HEK293 (cell line): ENCODE results near the gene AGR2.

Experiments
- CTCF ChIA-PET: fragments of 350-600 bp; formaldehyde crosslinking; extraction: SDS; loops from one replicate; lab custom pipeline; 2021; ENCODE audit warnings: antibody characterized with exemption; lab: Yijun Ruan, JAX
- POLR2A ChIA-PET: fragments of 300-600 bp; formaldehyde crosslinking; extraction: SDS; loops from one replicate; lab custom pipeline; 2020; ENCODE audit warnings: antibody characterized with exemption, inconsistent platforms; lab: Yijun Ruan, JAX
- H3K27ac ChIP-seq: fragments of 200-500 bp; sonication (Bioruptor generic); 2 replicates; pipeline ENCODE4 v1.5.1; 2014; ENCODE audit warnings: low read depth, low read length, control low read depth, inconsistent platforms; ENCODE audit errors: extremely low read depth
- H3K36me3 ChIP-seq, 2 experiments: fragments of 200-500 bp in 1 of 2; sonication (Bioruptor generic) in 1 of 2; 1 replicate in 1 of 2; 2 replicates in 1 of 2; pipeline ENCODE4 v1.5.1; 2014 to 2017; ENCODE audit warnings: inconsistent platforms in 2 of 2, low read length in 2 of 2; ENCODE audit not compliant: control insufficient read depth in 2 of 2, insufficient read depth in 1 of 2
- H3K4me1 ChIP-seq: fragments of 200-500 bp; sonication (Bioruptor generic); 2 replicates; pipeline ENCODE4 v1.5.1; 2014; ENCODE audit warnings: mild to moderate bottlenecking, low read length, inconsistent platforms; ENCODE audit not compliant: control insufficient read depth, insufficient read depth
- H3K4me3 ChIP-seq: 2 replicates; pipeline ENCODE4 v1.5.1; 2011; ENCODE audit warnings: low read depth, mild to moderate bottlenecking, control low read depth, low read length, moderate library complexity
- H3K9me3 ChIP-seq: fragments of 200-500 bp; sonication (Bioruptor generic); 2 replicates; pipeline ENCODE4 v1.5.1; 2014; ENCODE audit warnings: low read depth, low read length, inconsistent platforms; ENCODE audit not compliant: control insufficient read depth, insufficient read depth
- GLI4 ChIP-seq: fragments of 450-650 bp; formaldehyde crosslinking; IDR thresholded peaks from 2 replicates; pipeline ENCODE4 v1.5.1; 2016; ENCODE audit warnings: missing biosample characterization, missing genetic modification characterization
- GLIS1 ChIP-seq: fragments of 450-650 bp; formaldehyde crosslinking; IDR thresholded peaks from 2 replicates; pipeline ENCODE4 v1.5.1; 2016; ENCODE audit warnings: missing biosample characterization, missing genetic modification characterization
- HOXA7 ChIP-seq: sonication (generic); formaldehyde crosslinking; IDR thresholded peaks from 2 replicates; pipeline ENCODE4 v1.8.1; 2022; ENCODE audit warnings: missing genetic modification reagents, borderline replicate concordance
- HOXD13 ChIP-seq: sonication (generic); formaldehyde crosslinking; IDR thresholded peaks from 2 replicates; pipeline ENCODE4 v1.8.0; 2022; ENCODE audit warnings: missing genetic modification reagents, borderline replicate concordance
- INSM2 ChIP-seq: fragments of 450-650 bp; formaldehyde crosslinking; IDR thresholded peaks from 2 replicates; pipeline ENCODE4 v1.5.1; 2016; ENCODE audit warnings: missing biosample characterization, missing genetic modification characterization
- PRDM10 ChIP-seq: fragments of 450-650 bp; formaldehyde crosslinking; IDR thresholded peaks from 2 replicates; pipeline ENCODE4 v1.5.1; 2016; ENCODE audit warnings: missing biosample characterization, missing genetic modification characterization
- REST ChIP-seq: fragments of 450-650 bp; formaldehyde crosslinking; IDR thresholded peaks from 2 replicates; pipeline ENCODE4 v1.5.1; 2016; ENCODE audit warnings: missing biosample characterization, missing genetic modification characterization
- TRIM28 ChIP-seq: IDR thresholded peaks from 2 replicates; pipeline ENCODE4 v1.6.1; 2011; ENCODE audit warnings: low read length, control low read depth, borderline replicate concordance
- ZBTB11 ChIP-seq: fragments of 450-650 bp; formaldehyde crosslinking; conservative IDR thresholded peaks from 2 replicates; pipeline ENCODE4 v1.5.1; 2016; ENCODE audit warnings: low read depth, missing biosample characterization, missing genetic modification characterization
- ZNF169 ChIP-seq: fragments of 450-650 bp; formaldehyde crosslinking; IDR thresholded peaks from 2 replicates; pipeline ENCODE4 v1.5.1; 2016; ENCODE audit warnings: missing biosample characterization, missing genetic modification characterization
- ZNF174 ChIP-seq: fragments of 450-650 bp; formaldehyde crosslinking; IDR thresholded peaks from 2 replicates; pipeline ENCODE4 v1.5.0; 2017; ENCODE audit warnings: missing biosample characterization, mild to moderate bottlenecking, missing genetic modification characterization
- ZNF23 ChIP-seq: fragments of 450-650 bp; formaldehyde crosslinking; IDR thresholded peaks from 2 replicates; pipeline ENCODE4 v1.5.1; 2016; ENCODE audit warnings: missing biosample characterization, missing genetic modification characterization, borderline replicate concordance
- ZNF266 ChIP-seq: fragments of 450-650 bp; formaldehyde crosslinking; IDR thresholded peaks from 2 replicates; pipeline ENCODE4 v1.5.1; 2016; ENCODE audit warnings: missing biosample characterization, missing genetic modification characterization, low read depth
- ZNF311 ChIP-seq: fragments of 450-650 bp; formaldehyde crosslinking; IDR thresholded peaks from 2 replicates; pipeline ENCODE4 v1.5.1; 2017; ENCODE audit warnings: missing biosample characterization, missing genetic modification characterization, borderline replicate concordance
- ZNF366 ChIP-seq: fragments of 450-650 bp; formaldehyde crosslinking; conservative IDR thresholded peaks from 2 replicates; pipeline ENCODE4 v1.5.1; 2016; ENCODE audit warnings: missing biosample characterization, missing genetic modification characterization
- ZNF391 ChIP-seq: fragments of 450-650 bp; formaldehyde crosslinking; IDR thresholded peaks from 2 replicates; pipeline ENCODE4 v1.5.1; 2016; ENCODE audit warnings: low read depth, missing biosample characterization, missing genetic modification characterization, borderline replicate concordance
- ZNF501 ChIP-seq: fragments of 450-650 bp; formaldehyde crosslinking; IDR thresholded peaks from 2 replicates; pipeline ENCODE4 v1.5.1; 2016; ENCODE audit warnings: missing biosample characterization, missing genetic modification characterization
- ZNF623 ChIP-seq: fragments of 450-650 bp; formaldehyde crosslinking; IDR thresholded peaks from 2 replicates; pipeline ENCODE4 v1.5.1; 2016; ENCODE audit warnings: missing biosample characterization, missing genetic modification characterization
- ZNF791 ChIP-seq: fragments of 450-650 bp; formaldehyde crosslinking; IDR thresholded peaks from 2 replicates; pipeline ENCODE4 v1.5.1; 2016; ENCODE audit warnings: missing biosample characterization, missing genetic modification characterization
- TF ChIP-seq, protein P1 (sequence below): fragments of 450-650 bp; formaldehyde crosslinking; IDR thresholded peaks from 2 replicates; pipeline ENCODE4 v1.5.1; 2016; ENCODE audit warnings: missing biosample characterization, missing genetic modification characterization, borderline replicate concordance
- TF ChIP-seq, protein P2 (sequence below): fragments of 450-650 bp; formaldehyde crosslinking; IDR thresholded peaks from 2 replicates; pipeline ENCODE4 v1.5.1; 2016; ENCODE audit warnings: missing biosample characterization, missing genetic modification characterization

Gene AGR2

DNA sequence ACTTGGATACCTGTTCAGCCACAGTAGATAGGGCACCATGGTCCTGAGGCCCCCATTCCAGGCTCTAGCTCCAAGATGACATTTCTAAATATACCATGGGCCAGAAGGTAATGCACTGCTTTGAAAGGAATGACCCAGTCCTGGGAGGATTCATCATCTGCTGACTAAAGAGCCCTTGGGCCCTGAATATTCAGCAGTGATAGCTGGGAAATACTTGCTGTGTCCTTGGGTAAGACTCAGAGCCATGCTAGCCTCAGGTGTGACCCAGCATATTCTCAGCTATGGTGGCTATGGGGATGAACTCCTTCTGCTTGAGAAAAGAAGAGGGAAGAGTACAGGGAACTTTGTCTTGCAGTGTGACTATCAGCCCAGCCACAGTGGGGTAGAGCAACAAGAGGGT lies 21.3 kb upstream of the AGR2 start:
- TF ChIP-seq ZNF791 (tag by site-specific recombination): no peak
- TF ChIP-seq TRIM28: no peak
- TF ChIP-seq, protein P1, sequence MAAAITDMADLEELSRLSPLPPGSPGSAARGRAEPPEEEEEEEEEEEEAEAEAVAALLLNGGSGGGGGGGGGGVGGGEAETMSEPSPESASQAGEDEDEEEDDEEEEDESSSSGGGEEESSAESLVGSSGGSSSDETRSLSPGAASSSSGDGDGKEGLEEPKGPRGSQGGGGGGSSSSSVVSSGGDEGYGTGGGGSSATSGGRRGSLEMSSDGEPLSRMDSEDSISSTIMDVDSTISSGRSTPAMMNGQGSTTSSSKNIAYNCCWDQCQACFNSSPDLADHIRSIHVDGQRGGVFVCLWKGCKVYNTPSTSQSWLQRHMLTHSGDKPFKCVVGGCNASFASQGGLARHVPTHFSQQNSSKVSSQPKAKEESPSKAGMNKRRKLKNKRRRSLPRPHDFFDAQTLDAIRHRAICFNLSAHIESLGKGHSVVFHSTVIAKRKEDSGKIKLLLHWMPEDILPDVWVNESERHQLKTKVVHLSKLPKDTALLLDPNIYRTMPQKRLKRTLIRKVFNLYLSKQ (tag by site-specific recombination): no peak
- TF ChIP-seq ZNF391 (tag by site-specific recombination): no peak
- no peak for TF ChIP-seq HOXD13 (CRISPR knock-in tag)
- TF ChIP-seq ZNF23: no peak
- TF ChIP-seq ZNF623: no peak
- TF ChIP-seq ZBTB11 (tag by site-specific recombination): no peak
- TF ChIP-seq ZNF169 (tag by site-specific recombination): no peak
- no peak for TF ChIP-seq ZNF266 (tag by site-specific recombination)
- no peak for TF ChIP-seq ZNF501 (tag by site-specific recombination)
- no peak for TF ChIP-seq REST (tag by site-specific recombination)
- TF ChIP-seq GLI4 (tag by site-specific recombination): no peak
- TF ChIP-seq HOXA7: no peak
- no peak for TF ChIP-seq ZNF311 (tag by site-specific recombination)
- TF ChIP-seq, protein P2, sequence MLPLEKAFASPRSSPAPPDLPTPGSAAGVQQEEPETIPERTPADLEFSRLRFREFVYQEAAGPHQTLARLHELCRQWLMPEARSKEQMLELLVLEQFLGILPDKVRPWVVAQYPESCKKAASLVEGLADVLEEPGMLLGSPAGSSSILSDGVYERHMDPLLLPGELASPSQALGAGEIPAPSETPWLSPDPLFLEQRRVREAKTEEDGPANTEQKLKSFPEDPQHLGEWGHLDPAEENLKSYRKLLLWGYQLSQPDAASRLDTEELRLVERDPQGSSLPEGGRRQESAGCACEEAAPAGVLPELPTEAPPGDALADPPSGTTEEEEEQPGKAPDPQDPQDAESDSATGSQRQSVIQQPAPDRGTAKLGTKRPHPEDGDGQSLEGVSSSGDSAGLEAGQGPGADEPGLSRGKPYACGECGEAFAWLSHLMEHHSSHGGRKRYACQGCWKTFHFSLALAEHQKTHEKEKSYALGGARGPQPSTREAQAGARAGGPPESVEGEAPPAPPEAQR: no peak
- ChIA-PET CTCF (no interaction called here), POLR2A (no interaction called here)
- Histone ChIP-seq H3K36me3 (no peaks in the 10 kb centered on the region), H3K27ac (no peak overlapping the region), H3K4me3 (no peak overlapping the region), H3K4me1 (no peaks in the 10 kb centered on the region), H3K9me3 (no peaks in the 10 kb centered on the region)

- POLR2A ChIA-PET: no interaction called here
- TF ChIP-seq ZNF174 (tag by site-specific recombination): no peak
- TF ChIP-seq INSM2 (tag by site-specific recombination): no peak
- no peak for TF ChIP-seq ZNF366 (tag by site-specific recombination)
- no peak for TF ChIP-seq GLIS1 (tag by site-specific recombination)
- no peak for TF ChIP-seq PRDM10 (tag by site-specific recombination)
Observed at GRCh38 chr7:16822029-16822428, 17.2 kb upstream of the AGR2 start.

More at GRCh38 chr7:16822029-16822428, 17.2 kb upstream of the AGR2 start:
- Histone ChIP-seq H3K9me3 (no peaks in the 10 kb centered on the region), H3K27ac (no peak overlapping the region), H3K36me3 (no peaks in the 10 kb centered on the region), H3K4me1 (no peaks in the 10 kb centered on the region), H3K4me3 (no peak overlapping the region)
- CTCF ChIA-PET: interaction anchor here (1.4 kb wide), 1 partner anchor 21 kb away, joined by 3 read pairs; no protein-coding TSS in a partner anchor
